NB4 (cell line): Measurements from ENCODE around the gene EXOC4.

Experiments
- CTCF ChIP-seq: IDR thresholded peaks from one replicate; pipeline ENCODE4 v1.5.1; 2012; ENCODE audit warnings: low read depth, low read length
- MAX ChIP-seq: IDR thresholded peaks from 2 replicates; pipeline ENCODE4 v1.6.1; 2011; ENCODE audit warnings: low read depth, low read length
- MYC ChIP-seq: IDR thresholded peaks from 2 replicates; pipeline ENCODE4 v1.6.1; 2011; ENCODE audit warnings: low read depth, low read length
- POLR2A ChIP-seq: IDR thresholded peaks from 2 replicates; pipeline ENCODE4 v1.6.1; 2011; ENCODE audit warnings: mild to moderate bottlenecking; ENCODE audit not compliant: insufficient read length; ENCODE audit errors: extremely low read depth

GRCh38 chr7:133502972-133503371 lies 250.1 kb downstream of the EXOC4 start:
- TF ChIP-seq CTCF (no peak), POLR2A (no peak), MYC (no peak), MAX (no peak)
